ENCODE data around the gene PRODH2. TPM values are rescaled to one million over a fixed set of nuclear protein-coding genes. Genes with fewer than 3 reads are reported as not detected.

The PRODH2 gene
- total and polyA plus RNA-seq, 2 donors (not counting 3 experiments of a cell fraction or from before 2014, with no cell fraction given): not detected

DNA sequence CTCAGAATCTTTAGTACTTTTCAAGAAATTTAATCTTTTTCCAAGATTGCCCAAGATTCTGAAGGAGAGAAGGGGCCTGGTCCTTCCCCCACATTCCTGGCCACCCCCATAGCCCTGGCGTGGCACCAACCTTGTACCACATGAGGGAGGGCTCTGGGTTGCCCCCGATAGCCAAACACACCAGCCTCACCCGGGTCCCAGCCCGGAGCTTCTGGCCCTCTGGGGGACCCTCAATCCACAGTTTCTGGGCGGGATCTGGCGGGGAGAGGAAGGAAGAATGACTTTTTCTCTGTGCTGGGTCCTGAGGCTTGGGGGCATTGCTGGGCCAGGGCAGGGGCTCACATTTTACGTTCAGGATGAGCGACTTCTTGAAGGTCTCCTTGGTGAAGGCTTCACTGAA, 35.3 kb upstream of the PRODH2 start:
- intact Hi-C loops (cut with micrococcal nuclease) (no loop called here), dilution Hi-C loops (cut with MboI; ENCODE audit: extremely low pct_ligation_motif_present, low sequenced_read_pairs) (no loop called here)

More for the DNA sequence above, 35.3 kb upstream of the PRODH2 start:
- ChIA-PET POLR2A (no interaction called here), CTCF (no interaction called here)
- BruUV-seq (replicated peaks): no TSS peak
- H3K27me3 ChIP-seq (ENCODE audit: control insufficient read depth in 2 of 2, insufficient read depth in 2 of 2, low read length in 2 of 2): peaks cover 20 to 30% of the 10 kb centered on the region in 2 experiments
- DNase-seq (ENCODE audit: low read depth, low spot score) (no peak), FAIRE-seq (no peak)
- no peak overlapping the region for H3K4me3 ChIP-seq (replicated peaks in 1 of 3; ENCODE audit: insufficient read depth in 1 of 3, low read depth in 1 of 3, low read length in 3 of 3)
- no peaks in the 10 kb centered on the region for H4K20me1 ChIP-seq (replicated peaks; ENCODE audit: control insufficient read depth, extremely low read depth, insufficient read depth, low read length)
- H3K9me3 ChIP-seq (replicated peaks; ENCODE audit: control insufficient read depth, insufficient read depth, low read length): no peaks in the 10 kb centered on the region
- H3K27ac ChIP-seq (ENCODE audit: insufficient read depth, low read depth, low read length): no peak overlapping the region
- no peaks in the 10 kb centered on the region for H3K9me1 ChIP-seq (replicated peaks; ENCODE audit: control insufficient read depth, extremely low read depth, insufficient read depth, low read length)
- H3K9ac ChIP-seq (replicated peaks; ENCODE audit: extremely low read depth, insufficient read depth, low read length): no peak overlapping the region
- H3K36me3 ChIP-seq (ENCODE audit: control insufficient read depth in 2 of 2, extremely low read depth in 1 of 2, insufficient read depth in 2 of 2, low read length in 2 of 2): no peaks in the 10 kb centered on the region
- no peak overlapping the region for H2AFZ ChIP-seq (ENCODE audit: low read depth, low read length)
- no peak overlapping the region for H3K4me2 ChIP-seq (ENCODE audit: insufficient read depth, low read length)
- H3K4me1 ChIP-seq (ENCODE audit: control insufficient read depth, extremely low read depth, insufficient read depth, low read length): no peaks in the 10 kb centered on the region
- no peaks in the 10 kb centered on the region for H3K79me2 ChIP-seq (ENCODE audit: control insufficient read depth, insufficient read depth, low read length)
- no peak for TF ChIP-seq JUN (IDR thresholded peaks at IDR 0.05; ENCODE audit: borderline replicate concordance, insufficient read depth, insufficient read length, low read depth)
- TF ChIP-seq POLR2AphosphoS5 (IDR thresholded peaks at IDR 0.05; ENCODE audit: insufficient read depth, low read depth, low read length): no peak
- TF ChIP-seq, protein P1, sequence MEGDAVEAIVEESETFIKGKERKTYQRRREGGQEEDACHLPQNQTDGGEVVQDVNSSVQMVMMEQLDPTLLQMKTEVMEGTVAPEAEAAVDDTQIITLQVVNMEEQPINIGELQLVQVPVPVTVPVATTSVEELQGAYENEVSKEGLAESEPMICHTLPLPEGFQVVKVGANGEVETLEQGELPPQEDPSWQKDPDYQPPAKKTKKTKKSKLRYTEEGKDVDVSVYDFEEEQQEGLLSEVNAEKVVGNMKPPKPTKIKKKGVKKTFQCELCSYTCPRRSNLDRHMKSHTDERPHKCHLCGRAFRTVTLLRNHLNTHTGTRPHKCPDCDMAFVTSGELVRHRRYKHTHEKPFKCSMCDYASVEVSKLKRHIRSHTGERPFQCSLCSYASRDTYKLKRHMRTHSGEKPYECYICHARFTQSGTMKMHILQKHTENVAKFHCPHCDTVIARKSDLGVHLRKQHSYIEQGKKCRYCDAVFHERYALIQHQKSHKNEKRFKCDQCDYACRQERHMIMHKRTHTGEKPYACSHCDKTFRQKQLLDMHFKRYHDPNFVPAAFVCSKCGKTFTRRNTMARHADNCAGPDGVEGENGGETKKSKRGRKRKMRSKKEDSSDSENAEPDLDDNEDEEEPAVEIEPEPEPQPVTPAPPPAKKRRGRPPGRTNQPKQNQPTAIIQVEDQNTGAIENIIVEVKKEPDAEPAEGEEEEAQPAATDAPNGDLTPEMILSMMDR (IDR thresholded peaks at IDR 0.05; ENCODE audit: extremely low read depth in 1 of 2, insufficient read depth in 1 of 2, low read depth in 1 of 2, low read length in 2 of 2): no peak
- TF ChIP-seq FOS (IDR thresholded peaks at IDR 0.05; ENCODE audit: borderline replicate concordance, insufficient read depth, low read length): no peak
- TF ChIP-seq EZH2 (IDR thresholded peaks at IDR 0.05; ENCODE audit: borderline replicate concordance, low read depth, low read length, severe bottlenecking): no peak
- TF ChIP-seq, protein P2, sequence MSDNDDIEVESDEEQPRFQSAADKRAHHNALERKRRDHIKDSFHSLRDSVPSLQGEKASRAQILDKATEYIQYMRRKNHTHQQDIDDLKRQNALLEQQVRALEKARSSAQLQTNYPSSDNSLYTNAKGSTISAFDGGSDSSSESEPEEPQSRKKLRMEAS (IDR thresholded peaks at IDR 0.05; ENCODE audit: insufficient read depth, insufficient read length): no peak
- no peak for TF ChIP-seq MYC (IDR thresholded peaks at IDR 0.05; ENCODE audit: low read depth, low read length)
- TF ChIP-seq GATA2 (IDR thresholded peaks at IDR 0.05; ENCODE audit: insufficient read depth, insufficient read length, low read depth, low read length): no peak
- TF ChIP-seq POLR2A (IDR thresholded peaks at IDR 0.05; ENCODE audit: low read depth, low read length): no peak

Measured in endothelial cell of umbilical vein (primary cell).